Activated naive CD8-positive, alpha-beta T cell treated with anti-CD3 and anti-CD28 coated beads, Interleukin-2, amount 50 U/mL, for 24 hours (primary cell): ENCODE results near the gene CCR5AS.
A peak's percentile ranks its signal among the peaks of the same experiment; 100 is the strongest.

Experiments used
- ATAC-seq: fragments of 150-1000 bp; cut with Tn5 transposase; one replicate; pipeline ENCODE4 v1.10.0; 2021
- DNase-seq: peaks from one replicate; pipeline ENCODE4 v3.0.0; 2021
- H3K27ac Mint-ChIP-seq: one replicate; pipeline ENCODE4 v1.8.0; 2021; ENCODE audit warnings: mild to moderate bottlenecking, mixed read lengths
- H3K27me3 Mint-ChIP-seq: one replicate; pipeline ENCODE4 v1.8.0; 2021; ENCODE audit warnings: mixed read lengths
- H3K36me3 Mint-ChIP-seq: one replicate; pipeline ENCODE4 v1.8.0; 2021; ENCODE audit warnings: low read depth, mixed read lengths
- H3K4me1 Mint-ChIP-seq: one replicate; pipeline ENCODE4 v1.8.0; 2021; ENCODE audit warnings: mixed read lengths
- H3K4me3 Mint-ChIP-seq: one replicate; pipeline ENCODE4 v1.8.0; 2021; ENCODE audit warnings: mild to moderate bottlenecking, moderate library complexity, mixed read lengths
- H3K9me3 Mint-ChIP-seq: one replicate; pipeline ENCODE4 v1.8.0; 2021; ENCODE audit warnings: mixed read lengths

CCR5AS gene

GRCh38 chr3:46369151-46369550 is 37.7 kb downstream of the CCR5AS start:
- H3K36me3 Mint-ChIP-seq = no peaks in the 10 kb centered on the region
- ATAC-seq (no peak), DNase-seq (no peak)
- H3K27me3 Mint-ChIP-seq = peaks cover 11% of the 10 kb centered on the region
- H3K4me1 Mint-ChIP-seq = peaks cover 39% of the 10 kb centered on the region
- H3K4me3 Mint-ChIP-seq = no peak overlapping the region
- peak overlapping the region; percentile 84 for H3K27ac Mint-ChIP-seq
- no peaks in the 10 kb centered on the region for H3K9me3 Mint-ChIP-seq

GRCh38 chr3:46368569-46368968 is 38.3 kb downstream of the CCR5AS start:
- Mint-ChIP-seq H3K9me3 (no peaks in the 10 kb centered on the region), H3K36me3 (no peaks in the 10 kb centered on the region), H3K4me1 (peaks cover 39% of the 10 kb centered on the region), H3K27ac (no peak overlapping the region), H3K4me3 (no peak overlapping the region), H3K27me3 (peaks cover 9% of the 10 kb centered on the region)
- peak; percentile 52 for DNase-seq
- ATAC-seq = no peak

- Mint-ChIP-seq H3K27me3 (peaks cover 2% of the 10 kb centered on the region), H3K36me3 (no peaks in the 10 kb centered on the region), H3K4me3 (no peak overlapping the region), H3K4me1 (peaks cover 37% of the 10 kb centered on the region), H3K27ac (no peak overlapping the region), H3K9me3 (no peaks in the 10 kb centered on the region)
- no peak for DNase-seq
- ATAC-seq = no peak
Observed at GRCh38 chr3:46367811-46368210, 39.1 kb downstream of the CCR5AS start.

- Mint-ChIP-seq H3K27me3 (peaks cover 4% of the 10 kb centered on the region), H3K36me3 (no peaks in the 10 kb centered on the region), H3K27ac (no peak overlapping the region), H3K9me3 (no peaks in the 10 kb centered on the region), H3K4me1 (peaks cover 38% of the 10 kb centered on the region), H3K4me3 (no peak overlapping the region)
- ATAC-seq = no peak
- DNase-seq = no peak
Observed at GRCh38 chr3:46365737-46366524, 40.9 kb downstream of the CCR5AS start.

- Mint-ChIP-seq H3K27ac (no peak overlapping the region), H3K27me3 (peaks cover 5% of the 10 kb centered on the region), H3K4me1 (peaks cover 37% of the 10 kb centered on the region)
Observed at GRCh38 chr3:46365041-46365440, 41.8 kb downstream of the CCR5AS start.

DNA sequence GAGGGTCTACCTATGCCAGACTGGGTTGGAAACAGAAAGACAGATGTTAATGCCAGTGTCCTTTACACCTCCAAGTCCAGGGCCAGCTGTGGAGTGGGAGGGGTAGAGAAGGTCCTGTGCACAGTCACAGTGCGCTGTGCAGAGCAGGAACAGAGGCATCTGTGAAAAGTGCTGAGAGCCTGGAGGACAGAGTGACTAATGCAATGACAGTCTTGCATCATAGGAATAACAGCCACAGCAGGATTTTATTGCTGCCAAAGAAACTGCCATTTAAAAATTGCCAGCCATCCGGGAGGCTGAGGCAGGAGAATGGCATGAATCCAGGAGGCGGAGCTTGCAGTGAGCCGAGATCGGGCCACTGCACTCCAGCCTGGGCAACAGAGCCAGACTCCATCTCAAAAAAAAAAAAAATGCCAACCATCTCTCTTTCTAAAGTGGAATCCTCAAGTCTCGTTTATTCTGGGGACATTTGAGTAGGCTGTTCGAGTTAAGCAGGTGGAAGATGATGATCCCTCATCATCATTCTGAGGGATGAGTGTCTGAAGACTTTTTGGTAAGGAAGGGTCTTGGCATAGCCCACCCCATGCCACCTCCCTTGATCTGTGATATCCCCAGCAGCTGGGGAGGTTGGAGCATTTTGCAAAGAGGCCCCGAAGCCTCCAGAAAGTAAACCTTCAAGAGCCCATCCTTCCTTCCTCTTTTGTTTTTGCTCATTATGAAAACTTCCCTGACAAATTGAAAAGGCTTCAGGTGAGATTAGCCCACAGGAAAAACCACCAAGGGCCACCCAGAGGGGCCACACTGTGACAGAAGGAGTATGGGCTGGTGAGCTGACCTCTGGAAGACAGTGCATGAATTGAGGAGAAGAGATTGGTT is 45.2 kb downstream of the CCR5AS start:
- no peak for DNase-seq
- H3K36me3 Mint-ChIP-seq = no peaks in the 10 kb centered on the region
- H3K27ac Mint-ChIP-seq = no peak overlapping the region
- no peaks in the 10 kb centered on the region for H3K9me3 Mint-ChIP-seq
- no peak overlapping the region for H3K4me3 Mint-ChIP-seq
- peaks cover 27% of the 10 kb centered on the region for H3K4me1 Mint-ChIP-seq
- ATAC-seq = no peak
- H3K27me3 Mint-ChIP-seq = peaks cover 8% of the 10 kb centered on the region

More at GRCh38 chr3:46365041-46365440, 41.8 kb downstream of the CCR5AS start:
- Mint-ChIP-seq H3K9me3 (no peaks in the 10 kb centered on the region), H3K36me3 (no peaks in the 10 kb centered on the region), H3K4me3 (no peak overlapping the region)
- ATAC-seq = no peak
- no peak for DNase-seq

- H3K4me3 Mint-ChIP-seq = no peak overlapping the region
- no peak for DNase-seq
- no peak for ATAC-seq
- H3K9me3 Mint-ChIP-seq = no peaks in the 10 kb centered on the region
- H3K27me3 Mint-ChIP-seq = peaks cover 10% of the 10 kb centered on the region
- no peak overlapping the region for H3K27ac Mint-ChIP-seq
- peaks cover 29% of the 10 kb centered on the region for H3K4me1 Mint-ChIP-seq
- no peaks in the 10 kb centered on the region for H3K36me3 Mint-ChIP-seq
Observed at GRCh38 chr3:46360907-46361306, 46.0 kb downstream of the CCR5AS start.

DNA sequence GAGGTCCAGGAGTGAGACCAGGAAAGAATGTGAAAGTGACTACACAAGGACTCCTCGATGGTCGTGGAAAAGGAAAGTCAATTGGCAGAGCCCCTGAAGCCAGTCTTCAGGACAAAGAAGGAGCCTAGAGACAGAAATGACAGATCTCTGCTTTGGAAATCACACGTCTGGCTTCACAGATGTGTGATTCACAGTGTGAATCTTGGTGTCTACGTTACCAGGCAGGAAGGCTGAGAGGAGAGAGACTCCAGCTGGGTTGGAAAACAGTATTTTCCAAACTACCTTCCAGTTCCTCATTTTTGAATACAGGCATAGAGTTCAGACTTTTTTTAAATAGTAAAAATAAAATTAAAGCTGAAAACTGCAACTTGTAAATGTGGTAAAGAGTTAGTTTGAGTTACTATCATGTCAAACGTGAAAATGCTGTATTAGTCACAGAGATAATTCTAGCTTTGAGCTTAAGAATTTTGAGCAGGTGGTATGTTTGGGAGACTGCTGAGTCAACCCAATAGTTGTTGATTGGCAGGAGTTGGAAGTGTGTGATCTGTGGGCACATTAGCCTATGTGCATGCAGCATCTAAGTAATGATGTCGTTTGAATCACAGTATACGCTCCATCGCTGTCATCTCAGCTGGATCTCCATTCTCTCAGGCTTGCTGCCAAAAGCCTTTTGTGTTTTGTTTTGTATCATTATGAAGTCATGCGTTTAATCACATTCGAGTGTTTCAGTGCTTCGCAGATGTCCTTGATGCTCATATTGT is 47.0 kb downstream of the CCR5AS start:
- peak; percentile 85 for ATAC-seq
- H3K4me1 Mint-ChIP-seq = peaks cover 35% of the 10 kb centered on the region
- DNase-seq = no peak
- H3K27ac Mint-ChIP-seq = peak overlapping the region; percentile 44
- H3K4me3 Mint-ChIP-seq = no peak overlapping the region
- H3K27me3 Mint-ChIP-seq = peaks cover 17% of the 10 kb centered on the region
- no peaks in the 10 kb centered on the region for H3K9me3 Mint-ChIP-seq
- H3K36me3 Mint-ChIP-seq = no peaks in the 10 kb centered on the region

DNA sequence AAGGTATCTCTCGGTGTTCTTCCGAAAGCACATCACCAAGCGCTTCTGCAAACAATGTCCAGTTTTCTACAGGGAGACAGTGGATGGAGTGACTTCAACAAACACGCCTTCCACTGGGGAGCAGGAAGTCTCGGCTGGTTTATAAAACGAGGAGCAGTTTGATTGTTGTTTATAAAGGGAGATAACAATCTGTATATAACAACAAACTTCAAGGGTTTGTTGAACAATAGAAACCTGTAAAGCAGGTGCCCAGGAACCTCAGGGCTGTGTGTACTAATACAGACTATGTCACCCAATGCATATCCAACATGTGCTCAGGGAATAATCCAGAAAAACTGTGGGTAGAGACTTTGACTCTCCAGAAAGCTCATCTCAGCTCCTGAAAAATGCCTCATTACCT is 48.4 kb downstream of the CCR5AS start:
- no peak overlapping the region for H3K27ac Mint-ChIP-seq
- ATAC-seq (no peak), DNase-seq (no peak)
- H3K4me1 Mint-ChIP-seq = peaks cover 47% of the 10 kb centered on the region
- peaks cover 21% of the 10 kb centered on the region for H3K27me3 Mint-ChIP-seq
- H3K36me3 Mint-ChIP-seq = no peaks in the 10 kb centered on the region
- no peak overlapping the region for H3K4me3 Mint-ChIP-seq
- H3K9me3 Mint-ChIP-seq = no peaks in the 10 kb centered on the region

- DNase-seq (no peak), ATAC-seq (no peak)
- no peak overlapping the region for H3K4me3 Mint-ChIP-seq
- peaks cover 25% of the 10 kb centered on the region for H3K27me3 Mint-ChIP-seq
- H3K36me3 Mint-ChIP-seq = no peaks in the 10 kb centered on the region
- H3K27ac Mint-ChIP-seq = no peak overlapping the region
- H3K4me1 Mint-ChIP-seq = peaks cover 59% of the 10 kb centered on the region
- H3K9me3 Mint-ChIP-seq = no peaks in the 10 kb centered on the region
Observed at GRCh38 chr3:46356909-46357308, 50.0 kb downstream of the CCR5AS start.

GRCh38 chr3:46356276-46356675 is 50.6 kb downstream of the CCR5AS start:
- Mint-ChIP-seq H3K4me1 (peaks cover 59% of the 10 kb centered on the region), H3K27me3 (peaks cover 27% of the 10 kb centered on the region), H3K27ac (no peak overlapping the region), H3K9me3 (no peaks in the 10 kb centered on the region), H3K36me3 (no peaks in the 10 kb centered on the region), H3K4me3 (no peak overlapping the region)
- DNase-seq (no peak), ATAC-seq (no peak)

DNA sequence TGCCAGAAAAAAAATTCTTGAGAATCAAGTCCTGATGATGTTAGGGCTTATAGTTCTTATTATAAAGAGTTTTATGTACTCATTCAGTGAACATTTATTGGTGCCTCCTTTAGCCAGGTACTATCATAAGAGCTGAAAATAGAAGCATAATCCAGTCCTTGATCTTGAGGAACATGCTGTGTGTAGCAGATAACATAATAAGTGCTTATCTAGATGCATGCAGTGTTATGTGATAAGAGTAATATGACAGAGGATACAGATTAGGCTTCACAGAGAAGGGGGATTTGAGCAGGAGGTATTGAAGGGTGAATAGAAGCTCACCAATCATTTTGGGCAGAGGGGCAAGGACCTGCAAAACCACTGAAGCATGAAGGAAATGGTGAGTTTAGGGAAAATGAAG is 51.9 kb downstream of the CCR5AS start:
- H3K4me3 Mint-ChIP-seq = no peak overlapping the region
- peaks cover 58% of the 10 kb centered on the region for H3K4me1 Mint-ChIP-seq
- H3K9me3 Mint-ChIP-seq = no peaks in the 10 kb centered on the region
- DNase-seq (no peak), ATAC-seq (no peak)
- no peaks in the 10 kb centered on the region for H3K36me3 Mint-ChIP-seq
- H3K27me3 Mint-ChIP-seq = peaks cover 29% of the 10 kb centered on the region
- H3K27ac Mint-ChIP-seq = no peak overlapping the region

- peak overlapping the region; percentile 82 for H3K27ac Mint-ChIP-seq
- no peak overlapping the region for H3K4me3 Mint-ChIP-seq
- H3K27me3 Mint-ChIP-seq = peaks cover 29% of the 10 kb centered on the region
- H3K9me3 Mint-ChIP-seq = no peaks in the 10 kb centered on the region
- no peak for DNase-seq
- ATAC-seq = peak; percentile 9
- H3K4me1 Mint-ChIP-seq = peaks cover 58% of the 10 kb centered on the region
- H3K36me3 Mint-ChIP-seq = no peaks in the 10 kb centered on the region
Observed at GRCh38 chr3:46354478-46354877, 52.4 kb downstream of the CCR5AS start.

DNA sequence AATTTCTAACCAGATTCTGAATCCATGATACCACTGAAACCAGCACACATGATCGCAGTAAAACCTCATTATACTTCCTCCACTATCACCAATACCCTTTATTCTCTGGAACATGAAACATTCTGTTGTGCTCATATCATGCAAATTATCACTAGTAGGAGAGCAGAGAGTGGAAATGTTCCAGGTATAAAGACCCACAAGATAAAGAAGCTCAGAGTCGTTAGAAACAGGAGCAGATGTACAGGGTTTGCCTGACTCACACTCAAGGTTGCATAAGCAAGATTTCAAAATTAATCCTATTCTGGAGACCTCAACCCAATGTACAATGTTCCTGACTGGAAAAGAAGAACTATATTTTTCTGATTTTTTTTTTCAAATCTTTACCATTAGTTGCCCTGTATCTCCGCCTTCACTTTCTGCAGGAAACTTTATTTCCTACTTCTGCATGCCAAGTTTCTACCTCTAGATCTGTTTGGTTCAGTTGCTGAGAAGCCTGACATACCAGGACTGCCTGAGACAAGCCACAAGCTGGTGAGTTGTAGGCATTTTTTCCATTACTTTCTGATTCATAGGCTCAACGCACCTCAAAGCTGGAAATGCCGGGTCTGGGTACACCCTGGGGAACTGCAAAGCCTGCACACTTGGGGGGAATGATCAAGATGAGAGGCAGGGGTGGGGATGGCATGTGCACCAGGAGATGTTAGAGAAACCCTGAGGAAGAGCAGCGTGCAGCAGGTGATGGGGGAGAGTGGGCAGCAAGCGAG is 53.0 kb downstream of the CCR5AS start, which contains the start of gene CCR2:
TSS of gene CCR2 (plus strand) at position 465 of the 764 bp plus-strand sequence. CDS start 3,417 bp downstream, outside the sequence.
- ATAC-seq (peak; percentile 92), DNase-seq (peak; percentile 26)
- peaks cover 62% of the 10 kb centered on the region for H3K4me1 Mint-ChIP-seq
- H3K27ac Mint-ChIP-seq = peak within 1 kb of the TSS; percentile 82
- peaks cover under 1% of the 10 kb centered on the region for H3K36me3 Mint-ChIP-seq
- peaks cover 29% of the 10 kb centered on the region for H3K27me3 Mint-ChIP-seq
- peak within 1 kb of the TSS; percentile 37 for H3K4me3 Mint-ChIP-seq
- H3K9me3 Mint-ChIP-seq = peaks cover 1% of the 10 kb centered on the region
